ENCODE data around the gene DDIT4. TPM values are rescaled to one million over a fixed set of nuclear protein-coding genes. Genes with fewer than 3 reads are reported as not detected.

The DDIT4 gene
- total and polyA plus RNA-seq, 9 of the 15 experiments (the other 6 are each of a cell fraction or from before 2014, with no cell fraction given): 8.2 to 675 (median 159) TPM

DNA sequence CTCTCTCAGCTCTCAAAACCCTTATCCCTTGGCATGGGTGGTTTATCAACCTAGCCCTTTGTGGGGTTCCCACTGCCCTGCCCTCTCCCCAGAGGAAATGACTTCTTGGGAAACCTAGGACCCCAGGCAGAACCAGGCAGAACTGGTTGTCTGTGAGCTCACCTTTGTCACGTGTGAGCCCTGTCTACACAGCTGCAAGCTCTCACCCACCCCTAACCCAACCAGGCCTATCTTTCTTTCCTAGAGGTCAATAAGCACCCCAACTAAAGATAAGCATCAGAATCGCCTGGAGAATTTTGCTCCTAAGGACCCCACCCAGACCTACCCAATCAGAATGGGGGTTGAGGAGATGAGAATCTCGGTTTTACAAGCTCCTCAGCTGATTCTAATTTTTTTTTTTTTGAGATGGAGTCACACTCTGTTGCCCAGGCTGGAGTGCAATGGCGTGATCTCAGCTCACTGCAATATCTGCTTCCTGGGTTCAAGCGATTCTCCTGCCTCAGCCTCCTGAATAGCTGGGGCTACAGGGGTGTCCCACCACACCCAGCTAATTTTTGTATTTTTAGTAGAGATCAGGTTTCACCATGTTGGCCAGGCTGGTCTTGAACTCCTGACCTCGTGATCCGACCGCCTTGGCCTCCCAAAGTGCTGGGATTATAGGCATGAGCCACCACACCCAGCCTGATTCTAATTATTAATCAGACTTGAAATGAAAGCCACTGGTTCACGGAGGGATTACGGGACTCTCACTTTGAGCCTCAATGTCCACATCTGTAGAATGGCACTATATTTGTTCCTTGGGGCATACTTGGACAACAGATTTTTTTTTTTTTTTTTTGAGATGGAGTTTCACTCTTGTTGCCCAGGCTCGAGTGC, 7.5 kb upstream of the DDIT4 start (continued):
- no peak for TF ChIP-seq DEAF1 (CRISPR knock-in tag; IDR thresholded peaks at IDR 0.05)
- peak; percentile 46 for TF ChIP-seq L3MBTL2 (IDR thresholded peaks at IDR 0.05)
- TF ChIP-seq CCAR2 (IDR thresholded peaks at IDR 0.05; ENCODE audit: low read depth, low read length): no peak
- TF ChIP-seq TCF7 (IDR thresholded peaks at IDR 0.05; ENCODE audit: borderline replicate concordance): no peak
- TF ChIP-seq SMARCA4 (IDR thresholded peaks at IDR 0.05): no peak; the same call in 1 of the 2 replicates
- no peak for TF ChIP-seq DACH1 (IDR thresholded peaks at IDR 0.05; ENCODE audit: partially characterized antibody)
- no peak for TF ChIP-seq RUNX1 (IDR thresholded peaks at IDR 0.05; ENCODE audit: low read depth)
- no peak for TF ChIP-seq TRIM25 (IDR thresholded peaks at IDR 0.05; ENCODE audit: borderline replicate concordance)
- TF ChIP-seq ZSCAN29 (IDR thresholded peaks at IDR 0.05): no peak
- TF ChIP-seq, protein P1, sequence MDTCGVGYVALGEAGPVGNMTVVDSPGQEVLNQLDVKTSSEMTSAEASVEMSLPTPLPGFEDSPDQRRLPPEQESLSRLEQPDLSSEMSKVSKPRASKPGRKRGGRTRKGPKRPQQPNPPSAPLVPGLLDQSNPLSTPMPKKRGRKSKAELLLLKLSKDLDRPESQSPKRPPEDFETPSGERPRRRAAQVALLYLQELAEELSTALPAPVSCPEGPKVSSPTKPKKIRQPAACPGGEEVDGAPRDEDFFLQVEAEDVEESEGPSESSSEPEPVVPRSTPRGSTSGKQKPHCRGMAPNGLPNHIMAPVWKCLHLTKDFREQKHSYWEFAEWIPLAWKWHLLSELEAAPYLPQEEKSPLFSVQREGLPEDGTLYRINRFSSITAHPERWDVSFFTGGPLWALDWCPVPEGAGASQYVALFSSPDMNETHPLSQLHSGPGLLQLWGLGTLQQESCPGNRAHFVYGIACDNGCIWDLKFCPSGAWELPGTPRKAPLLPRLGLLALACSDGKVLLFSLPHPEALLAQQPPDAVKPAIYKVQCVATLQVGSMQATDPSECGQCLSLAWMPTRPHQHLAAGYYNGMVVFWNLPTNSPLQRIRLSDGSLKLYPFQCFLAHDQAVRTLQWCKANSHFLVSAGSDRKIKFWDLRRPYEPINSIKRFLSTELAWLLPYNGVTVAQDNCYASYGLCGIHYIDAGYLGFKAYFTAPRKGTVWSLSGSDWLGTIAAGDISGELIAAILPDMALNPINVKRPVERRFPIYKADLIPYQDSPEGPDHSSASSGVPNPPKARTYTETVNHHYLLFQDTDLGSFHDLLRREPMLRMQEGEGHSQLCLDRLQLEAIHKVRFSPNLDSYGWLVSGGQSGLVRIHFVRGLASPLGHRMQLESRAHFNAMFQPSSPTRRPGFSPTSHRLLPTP (IDR thresholded peaks at IDR 0.05; ENCODE audit: borderline replicate concordance, extremely low read depth, insufficient read length): no peak
- TF ChIP-seq, protein P2, sequence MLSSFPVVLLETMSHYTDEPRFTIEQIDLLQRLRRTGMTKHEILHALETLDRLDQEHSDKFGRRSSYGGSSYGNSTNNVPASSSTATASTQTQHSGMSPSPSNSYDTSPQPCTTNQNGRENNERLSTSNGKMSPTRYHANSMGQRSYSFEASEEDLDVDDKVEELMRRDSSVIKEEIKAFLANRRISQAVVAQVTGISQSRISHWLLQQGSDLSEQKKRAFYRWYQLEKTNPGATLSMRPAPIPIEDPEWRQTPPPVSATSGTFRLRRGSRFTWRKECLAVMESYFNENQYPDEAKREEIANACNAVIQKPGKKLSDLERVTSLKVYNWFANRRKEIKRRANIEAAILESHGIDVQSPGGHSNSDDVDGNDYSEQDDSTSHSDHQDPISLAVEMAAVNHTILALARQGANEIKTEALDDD (IDR thresholded peaks at IDR 0.05): peak; percentile 57; the same call in 1 of the 2 replicates
- no peak for TF ChIP-seq SP2 (IDR thresholded peaks at IDR 0.05; ENCODE audit: extremely low read depth, low read depth, low read length, poor library complexity, severe bottlenecking)
- peak; percentile 45; the same call in 1 of the 2 replicates for TF ChIP-seq ESRRA (IDR thresholded peaks at IDR 0.05; ENCODE audit: borderline replicate concordance, low read depth)
- 0 out of 2 replicates have a peak, but pooled peaks have one; percentile 27 for TF ChIP-seq PHB2 (IDR thresholded peaks at IDR 0.05; ENCODE audit: low read depth)
- no peak for TF ChIP-seq PBX2 (CRISPR knock-in tag; IDR thresholded peaks at IDR 0.05; ENCODE audit: low read depth)
- TF ChIP-seq PBX2 (tag; conservative IDR thresholded peaks at IDR 0.05; ENCODE audit: low read depth): no peak
- no peak for TF ChIP-seq TARDBP (IDR thresholded peaks at IDR 0.05)
- no peak for TF ChIP-seq NFYB (IDR thresholded peaks at IDR 0.05; ENCODE audit: extremely low read depth, insufficient read length)
- TF ChIP-seq POLR2A (conservative IDR thresholded peaks at IDR 0.05): no peak
